NB4 (cell line): ENCODE results near the gene SLC38A11.

ENCODE experiments used
- DNase-seq: peaks from one replicate; pipeline ENCODE4 v3.0.0; 2010; ENCODE audit warnings: low read depth
- H3K4me3 ChIP-seq: one replicate; pipeline ENCODE4 v1.5.1; 2011; ENCODE audit warnings: mild to moderate bottlenecking, low read depth, low read length, moderate library complexity
- MAX ChIP-seq: IDR thresholded peaks from 2 replicates; pipeline ENCODE4 v1.6.1; 2011; ENCODE audit warnings: low read depth, low read length
- MYC ChIP-seq: IDR thresholded peaks from 2 replicates; pipeline ENCODE4 v1.6.1; 2011; ENCODE audit warnings: low read depth, low read length
- POLR2A ChIP-seq: IDR thresholded peaks from 2 replicates; pipeline ENCODE4 v1.6.1; 2011; ENCODE audit warnings: mild to moderate bottlenecking; ENCODE audit not compliant: insufficient read length; ENCODE audit errors: extremely low read depth
- TF ChIP-seq, protein P1 (sequence below): IDR thresholded peaks from one replicate; pipeline ENCODE4 v1.5.1; 2012; ENCODE audit warnings: low read depth, low read length

Gene SLC38A11

GRCh38 chr2:164859251-164859818, 96.0 kb downstream of the SLC38A11 start:
- no peak for DNase-seq
- TF ChIP-seq MYC (no peak), POLR2A (no peak), MAX (no peak)
- TF ChIP-seq, protein P1, sequence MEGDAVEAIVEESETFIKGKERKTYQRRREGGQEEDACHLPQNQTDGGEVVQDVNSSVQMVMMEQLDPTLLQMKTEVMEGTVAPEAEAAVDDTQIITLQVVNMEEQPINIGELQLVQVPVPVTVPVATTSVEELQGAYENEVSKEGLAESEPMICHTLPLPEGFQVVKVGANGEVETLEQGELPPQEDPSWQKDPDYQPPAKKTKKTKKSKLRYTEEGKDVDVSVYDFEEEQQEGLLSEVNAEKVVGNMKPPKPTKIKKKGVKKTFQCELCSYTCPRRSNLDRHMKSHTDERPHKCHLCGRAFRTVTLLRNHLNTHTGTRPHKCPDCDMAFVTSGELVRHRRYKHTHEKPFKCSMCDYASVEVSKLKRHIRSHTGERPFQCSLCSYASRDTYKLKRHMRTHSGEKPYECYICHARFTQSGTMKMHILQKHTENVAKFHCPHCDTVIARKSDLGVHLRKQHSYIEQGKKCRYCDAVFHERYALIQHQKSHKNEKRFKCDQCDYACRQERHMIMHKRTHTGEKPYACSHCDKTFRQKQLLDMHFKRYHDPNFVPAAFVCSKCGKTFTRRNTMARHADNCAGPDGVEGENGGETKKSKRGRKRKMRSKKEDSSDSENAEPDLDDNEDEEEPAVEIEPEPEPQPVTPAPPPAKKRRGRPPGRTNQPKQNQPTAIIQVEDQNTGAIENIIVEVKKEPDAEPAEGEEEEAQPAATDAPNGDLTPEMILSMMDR: no peak
- H3K4me3 ChIP-seq: no peak overlapping the region

GRCh38 chr2:164852086-164852485, 103.2 kb downstream of the SLC38A11 start:
- H3K4me3 ChIP-seq: no peak overlapping the region
- no peak for DNase-seq
- TF ChIP-seq MYC (no peak), POLR2A (no peak), MAX (no peak)
- TF ChIP-seq, protein P1: no peak

GRCh38 chr2:164850235-164850634, 105.1 kb downstream of the SLC38A11 start:
- DNase-seq: peak; percentile 45
- H3K4me3 ChIP-seq: no peak overlapping the region
- TF ChIP-seq POLR2A: no peak
- TF ChIP-seq MAX: no peak
- no peak for TF ChIP-seq MYC
- TF ChIP-seq, protein P1: no peak

GRCh38 chr2:164849506-164849905, 105.8 kb downstream of the SLC38A11 start:
- TF ChIP-seq, protein P1: no peak
- TF ChIP-seq MAX (no peak), POLR2A (no peak), MYC (no peak)
- no peak overlapping the region for H3K4me3 ChIP-seq
- DNase-seq: no peak

DNA sequence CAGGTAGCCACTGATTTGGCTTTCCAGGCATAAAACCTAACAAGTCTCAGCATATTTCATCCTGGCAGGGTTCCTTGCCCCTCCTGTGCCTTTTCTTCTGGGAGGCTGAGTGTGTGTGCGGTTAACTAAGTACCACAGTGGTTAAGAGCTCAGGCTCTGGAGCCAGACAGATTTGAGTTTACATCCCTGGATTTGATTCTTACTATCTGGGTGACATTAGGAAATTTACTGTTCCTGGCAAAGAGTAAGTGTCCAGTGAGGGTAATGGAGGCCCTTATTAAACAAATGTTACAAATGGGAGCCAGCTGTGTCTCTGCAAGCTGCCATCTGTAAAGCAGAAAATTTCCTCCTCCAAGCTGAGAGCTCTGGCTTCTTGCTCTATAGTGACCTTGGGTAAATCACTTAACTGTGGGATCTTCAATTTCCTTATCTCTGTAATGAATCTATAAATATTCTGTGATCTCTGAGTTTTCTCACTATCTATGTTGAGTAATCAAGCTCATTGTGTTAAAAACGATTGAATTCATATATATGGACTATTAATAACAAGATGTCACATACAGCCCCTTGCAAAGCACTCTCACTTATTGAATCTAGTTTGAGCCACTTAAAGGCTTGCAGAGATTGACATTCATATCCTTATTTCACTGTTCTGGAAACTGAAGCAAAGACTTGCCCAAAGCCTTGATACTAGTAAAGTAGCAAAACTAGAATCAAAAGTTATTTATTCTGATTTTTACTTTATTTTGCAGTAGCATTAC, 107.2 kb downstream of the SLC38A11 start:
- no peak for TF ChIP-seq MYC
- no peak for TF ChIP-seq POLR2A
- TF ChIP-seq, protein P1: no peak
- no peak for TF ChIP-seq MAX

More for the DNA sequence above, 107.2 kb downstream of the SLC38A11 start:
- H3K4me3 ChIP-seq: no peak overlapping the region
- no peak for DNase-seq
